ENCODE data around the gene DDX52. TPM values are rescaled to one million over a fixed set of nuclear protein-coding genes. Genes with fewer than 3 reads are reported as not detected.
A peak's percentile ranks its signal among the peaks of the same experiment; 100 is the strongest.

The DDX52 gene
- total RNA-seq, 1 donor from 2014 or later = 56.4 TPM

- TF ChIP-seq, protein P1, sequence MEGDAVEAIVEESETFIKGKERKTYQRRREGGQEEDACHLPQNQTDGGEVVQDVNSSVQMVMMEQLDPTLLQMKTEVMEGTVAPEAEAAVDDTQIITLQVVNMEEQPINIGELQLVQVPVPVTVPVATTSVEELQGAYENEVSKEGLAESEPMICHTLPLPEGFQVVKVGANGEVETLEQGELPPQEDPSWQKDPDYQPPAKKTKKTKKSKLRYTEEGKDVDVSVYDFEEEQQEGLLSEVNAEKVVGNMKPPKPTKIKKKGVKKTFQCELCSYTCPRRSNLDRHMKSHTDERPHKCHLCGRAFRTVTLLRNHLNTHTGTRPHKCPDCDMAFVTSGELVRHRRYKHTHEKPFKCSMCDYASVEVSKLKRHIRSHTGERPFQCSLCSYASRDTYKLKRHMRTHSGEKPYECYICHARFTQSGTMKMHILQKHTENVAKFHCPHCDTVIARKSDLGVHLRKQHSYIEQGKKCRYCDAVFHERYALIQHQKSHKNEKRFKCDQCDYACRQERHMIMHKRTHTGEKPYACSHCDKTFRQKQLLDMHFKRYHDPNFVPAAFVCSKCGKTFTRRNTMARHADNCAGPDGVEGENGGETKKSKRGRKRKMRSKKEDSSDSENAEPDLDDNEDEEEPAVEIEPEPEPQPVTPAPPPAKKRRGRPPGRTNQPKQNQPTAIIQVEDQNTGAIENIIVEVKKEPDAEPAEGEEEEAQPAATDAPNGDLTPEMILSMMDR (conservative IDR thresholded peaks at IDR 0.05) = no peak
- Mint-ChIP-seq H3K9me3 (peaks cover 5% of the 10 kb centered on the region), H3K36me3 (ENCODE audit: low read depth) (peaks cover 34% of the 10 kb centered on the region), H3K4me3 (no peak overlapping the region), H3K27me3 (ENCODE audit: low read depth) (no peaks in the 10 kb centered on the region), H3K27ac (ENCODE audit: unreplicated experiment) (no peak overlapping the region), H3K4me1 (no peaks in the 10 kb centered on the region)
- DNase-seq (ENCODE audit: low read depth, low spot score) = no peak
These were observed 68.8 kb downstream of the DDX52 start for GRCh38 chr17:37574427-37574826.

DNA sequence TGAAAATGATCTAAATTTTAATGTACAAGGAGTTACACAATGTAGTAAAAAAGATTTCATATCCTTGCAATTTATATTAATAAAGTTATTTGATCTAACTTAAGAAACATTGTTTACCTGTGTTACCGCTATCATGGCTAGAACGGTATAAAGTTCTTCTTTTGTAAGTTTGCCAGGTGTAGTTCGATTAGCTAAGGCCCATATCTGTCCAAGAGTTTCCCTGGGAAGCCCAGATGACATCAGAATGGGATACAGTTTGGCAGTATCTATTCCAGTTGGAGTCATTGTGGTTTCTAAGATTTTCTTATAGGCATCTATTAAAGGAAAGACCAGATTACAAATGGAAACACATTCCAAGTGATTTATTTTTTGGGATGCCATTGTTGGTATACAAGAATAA is 71.6 kb downstream of the DDX52 start:
- no peak for DNase-seq (ENCODE audit: low read depth, low spot score)
- no peaks in the 10 kb centered on the region for H3K27me3 Mint-ChIP-seq (ENCODE audit: low read depth)

GRCh38 chr17:37570527-37571093 is 72.6 kb downstream of the DDX52 start:
- H3K36me3 Mint-ChIP-seq (ENCODE audit: low read depth) = peaks cover 41% of the 10 kb centered on the region
- no peak overlapping the region for H3K4me3 Mint-ChIP-seq
- peak; percentile 9 for DNase-seq (ENCODE audit: low read depth, low spot score)
- TF ChIP-seq, protein P1 (conservative IDR thresholded peaks at IDR 0.05) = peak; percentile 61
- H3K27me3 Mint-ChIP-seq (ENCODE audit: low read depth) = no peaks in the 10 kb centered on the region
- H3K27ac Mint-ChIP-seq (ENCODE audit: unreplicated experiment) = no peak overlapping the region
- H3K4me1 Mint-ChIP-seq = no peaks in the 10 kb centered on the region
- H3K9me3 Mint-ChIP-seq = peaks cover 5% of the 10 kb centered on the region

More for the DNA sequence above, 71.6 kb downstream of the DDX52 start:
- no peak overlapping the region for H3K4me3 Mint-ChIP-seq
- TF ChIP-seq, protein P1 (conservative IDR thresholded peaks at IDR 0.05) = no peak
- peaks cover 5% of the 10 kb centered on the region for H3K9me3 Mint-ChIP-seq
- H3K4me1 Mint-ChIP-seq = no peaks in the 10 kb centered on the region
- H3K27ac Mint-ChIP-seq (ENCODE audit: unreplicated experiment) = no peak overlapping the region
- H3K36me3 Mint-ChIP-seq (ENCODE audit: low read depth) = peaks cover 42% of the 10 kb centered on the region

GRCh38 chr17:37568350-37569053 is 74.7 kb downstream of the DDX52 start:
- Mint-ChIP-seq H3K4me1 (no peaks in the 10 kb centered on the region), H3K27me3 (ENCODE audit: low read depth) (no peaks in the 10 kb centered on the region), H3K27ac (ENCODE audit: unreplicated experiment) (no peak overlapping the region), H3K36me3 (ENCODE audit: low read depth) (peaks cover 38% of the 10 kb centered on the region), H3K9me3 (no peaks in the 10 kb centered on the region), H3K4me3 (no peak overlapping the region)
- DNase-seq (ENCODE audit: low read depth, low spot score) = no peak
- TF ChIP-seq, protein P1 (conservative IDR thresholded peaks at IDR 0.05) = no peak

DNA sequence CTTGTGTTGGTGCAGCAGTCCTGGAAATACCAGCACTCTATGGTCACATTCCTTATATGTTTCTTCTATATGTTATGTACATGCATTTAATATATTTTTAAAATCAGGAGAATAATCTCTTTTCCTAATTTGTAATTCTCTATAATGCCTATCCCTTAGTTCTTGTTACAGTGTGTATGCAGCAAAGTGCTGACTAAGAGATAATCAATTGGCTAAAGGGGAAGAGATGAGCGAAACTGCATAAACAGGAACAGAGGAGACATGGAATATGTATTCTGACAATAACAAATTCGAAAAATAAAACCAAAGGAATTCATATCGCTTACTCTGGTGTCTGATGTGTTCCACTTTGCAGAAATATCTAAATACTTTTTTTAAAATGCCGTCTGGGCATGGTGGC is 75.7 kb downstream of the DDX52 start:
- H3K9me3 Mint-ChIP-seq = no peaks in the 10 kb centered on the region
- TF ChIP-seq, protein P1 (conservative IDR thresholded peaks at IDR 0.05) = no peak
- H3K4me3 Mint-ChIP-seq = no peak overlapping the region
- no peaks in the 10 kb centered on the region for H3K4me1 Mint-ChIP-seq
- H3K27me3 Mint-ChIP-seq (ENCODE audit: low read depth) = no peaks in the 10 kb centered on the region
- H3K27ac Mint-ChIP-seq (ENCODE audit: unreplicated experiment) = no peak overlapping the region
- peaks cover 31% of the 10 kb centered on the region for H3K36me3 Mint-ChIP-seq (ENCODE audit: low read depth)
- no peak for DNase-seq (ENCODE audit: low read depth, low spot score)
